B cell (primary cell): ENCODE measurements around the gene ARGLU1. TPM values are rescaled to one million over a fixed set of nuclear protein-coding genes. Genes with fewer than 3 reads are reported as not detected.

Experiments used
- ATAC-seq: fragments of 200-7000 bp; cut with Tn5 transposase; one replicate; pipeline ENCODE4 v1.10.0; 2021; ENCODE audit warnings: low read depth, mild to moderate bottlenecking, moderate number of reproducible peaks, moderate library complexity
- CTCF ChIA-PET: fragments of 350-600 bp; sonication (Branson Sonifier 250); formaldehyde crosslinking; loops from one replicate; lab custom pipeline; 2021; ENCODE audit warnings: antibody characterized with exemption, inconsistent platforms; lab: Charles Lee
- POLR2A ChIA-PET: fragments of 350-600 bp; sonication (Branson Sonifier 250); formaldehyde crosslinking; loops from one replicate; lab custom pipeline; 2021; ENCODE audit warnings: antibody characterized with exemption; lab: Charles Lee
- DNase-seq: peaks from one replicate; pipeline ENCODE4 v3.0.0; 2013
- H2AFZ ChIP-seq: 2 replicates; pipeline ENCODE4 v1.6.1; 2012; ENCODE audit warnings: mild to moderate bottlenecking, low read depth, low read length; ENCODE audit not compliant: insufficient read depth, poor library complexity, severe bottlenecking
- H3K27ac ChIP-seq, 2 donors: 1 replicate in 1 of 2; 2 replicates in 1 of 2; pipeline ENCODE4 v1.5.1; 2012 to 2013; ENCODE audit warnings: low read length in 2 of 2, mild to moderate bottlenecking in 2 of 2, moderate library complexity in 1 of 2
- H3K27me3 ChIP-seq, 4 experiments: fragments of 200-600 bp in 1 of 4; sonication (generic) in 1 of 4; replicated peaks in 1 of 4; 1 replicate in 2 of 4; 2 replicates in 2 of 4; pipeline versions ENCODE4 v1.6.1 to v1.7.0; 2013 to 2016; ENCODE audit warnings: low read length in 3 of 4, mild to moderate bottlenecking in 2 of 4, mixed read lengths in 1 of 4, moderate library complexity in 1 of 4; ENCODE audit not compliant: insufficient read depth in 4 of 4, control insufficient read depth in 3 of 4; ENCODE audit errors: control extremely low read depth in 1 of 4
- H3K36me3 ChIP-seq, 2 experiments: replicated peaks in 1 of 2; 1 replicate in 1 of 2; 2 replicates in 1 of 2; pipeline versions ENCODE4 v1.6.1 to v1.7.1; 2013; ENCODE audit warnings: low read length in 1 of 2; ENCODE audit not compliant: insufficient read depth in 2 of 2, control insufficient read depth in 1 of 2; ENCODE audit errors: control extremely low read depth in 1 of 2, extremely low read depth in 1 of 2
- H3K4me1 ChIP-seq, 2 donors: fragments of 200-600 bp in 1 of 2; sonication (generic) in 1 of 2; 1 replicate in 1 of 2; 2 replicates in 1 of 2; pipeline versions ENCODE4 v1.5.1 to v1.6.1; 2013 to 2017; ENCODE audit warnings: low read length in 2 of 2; ENCODE audit not compliant: control insufficient read depth in 2 of 2, insufficient read depth in 2 of 2
- H3K4me2 ChIP-seq: replicated peaks from 2 replicates; pipeline ENCODE3; 2012; ENCODE audit warnings: mild to moderate bottlenecking, low read depth, low read length; ENCODE audit not compliant: poor library complexity, severe bottlenecking
- H3K4me3 ChIP-seq, 5 experiments: fragments of 200-600 bp in 1 of 5; sonication (generic) in 1 of 5; 1 replicate in 3 of 5; 2 replicates in 2 of 5; pipeline versions ENCODE4 v1.5.1 to v1.7.0; 2011 to 2016; ENCODE audit warnings: low read length in 4 of 5, mild to moderate bottlenecking in 4 of 5, low read depth in 2 of 5, control low read depth in 1 of 5, moderate library complexity in 1 of 5; ENCODE audit not compliant: insufficient read depth in 1 of 5; ENCODE audit errors: control extremely low read depth in 1 of 5, extremely low read depth in 1 of 5
- H3K79me2 ChIP-seq: fragments of 200-600 bp; sonication (generic); one replicate; pipeline ENCODE4 v1.6.0; 2016; ENCODE audit warnings: low read length; ENCODE audit not compliant: control insufficient read depth, insufficient read depth
- H3K9ac ChIP-seq: fragments of 200-600 bp; sonication (generic); 2 replicates; pipeline ENCODE4 v1.6.1; 2017; ENCODE audit warnings: mild to moderate bottlenecking, low read length, moderate library complexity
- H3K9me3 ChIP-seq, 3 donors: one replicate each; pipeline versions ENCODE4 v1.6.1 to v1.7.1; 2013; ENCODE audit warnings: low read length in 2 of 3; ENCODE audit not compliant: control insufficient read depth in 2 of 3, insufficient read depth in 1 of 3; ENCODE audit errors: control extremely low read depth in 1 of 3
- H4K20me1 ChIP-seq: 2 replicates; pipeline ENCODE4 v1.6.0; 2012; ENCODE audit warnings: mild to moderate bottlenecking, low read length; ENCODE audit not compliant: insufficient read depth, control insufficient read depth, poor library complexity, severe bottlenecking
- H3K27ac Mint-ChIP-seq: one replicate; pipeline ENCODE4 v1.8.0; 2021; ENCODE audit warnings: mixed read lengths
- H3K27me3 Mint-ChIP-seq: one replicate; pipeline ENCODE4 v1.8.0; 2021; ENCODE audit warnings: mixed read lengths
- H3K4me1 Mint-ChIP-seq: one replicate; pipeline ENCODE4 v1.8.0; 2021; ENCODE audit warnings: mixed read lengths
- H3K4me3 Mint-ChIP-seq: one replicate; pipeline ENCODE4 v1.8.0; 2021; ENCODE audit warnings: mixed read lengths
- H3K9me3 Mint-ChIP-seq: one replicate; pipeline ENCODE4 v1.8.0; 2022; ENCODE audit warnings: mixed read lengths; ENCODE audit not compliant: insufficient read depth
- CTCF ChIP-seq: fragments of 200-600 bp; IDR thresholded peaks from one replicate; pipeline ENCODE4 v1.8.0; 2022; ENCODE audit warnings: antibody characterized with exemption, mild to moderate bottlenecking
- EZH2 ChIP-seq: IDR thresholded peaks from 2 replicates; pipeline ENCODE4 v1.6.1; 2012; ENCODE audit warnings: borderline replicate concordance, low read depth, mild to moderate bottlenecking, moderate library complexity, low read length; ENCODE audit not compliant: insufficient read depth, poor library complexity, severe bottlenecking
- WGBS: methylation state at CpG from one replicate; pipeline ENCODE4 v1.1.5; 2013; ENCODE audit warnings: missing lambda C conversion rate; ENCODE audit not compliant: insufficient coverage; 5-methylcytosine and 5-hydroxymethylcytosine counted together
- intact Hi-C: fragments of 100-400 bp; cut with micrococcal nuclease; formaldehyde crosslinking; loops from one replicate; pipeline ENCODE4 v1.10.0; 2022
- polyA plus RNA-seq: library from polyadenylated mRNA; depleted of rRNA; stranded (reverse); fragments of >200 nt; gene quantifications from 2 replicates; pipeline ENCODE4 v1.2.3, GENCODE V29; 2012
- total RNA-seq, 2 donors: library from RNA; stranded (reverse); fragments of 120-200 nt in 1 of 2; gene quantifications; 1 replicate in 1 of 2; 2 replicates in 1 of 2; pipeline versions ENCODE4 v1.2.3 to v1.2.4, GENCODE V29; 2013 to 2022

Gene ARGLU1
- total and polyA plus RNA-seq, 2 donors (not counting 1 experiment from before 2014, with no cell fraction given), result 170 to 261 TPM

DNA sequence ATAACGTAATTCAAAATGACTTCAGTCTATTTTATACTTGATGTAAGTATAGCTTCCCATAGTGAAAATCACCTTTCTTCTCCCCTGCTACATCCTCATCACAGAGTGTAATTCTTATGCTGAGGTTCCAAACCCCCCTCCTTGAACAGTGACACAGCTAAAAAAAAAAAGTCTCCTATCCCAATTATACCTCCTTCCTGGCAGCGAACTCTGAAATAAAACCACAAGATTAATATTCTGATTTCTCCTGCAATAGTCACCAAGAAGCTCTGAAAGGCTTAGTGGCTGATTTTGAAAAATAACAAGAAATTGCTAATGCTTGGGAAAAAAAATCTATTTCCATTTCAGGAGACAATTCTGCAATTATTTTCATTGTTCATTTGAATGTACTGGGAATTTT, 68.8 kb downstream of the ARGLU1 start:
- ChIA-PET POLR2A (no interaction called here), CTCF (no interaction called here)
- H3K27me3 ChIP-seq, result peaks cover 0 to 29% (median 10%) of the 10 kb centered on the region in 4 experiments
- Mint-ChIP-seq H3K27ac (no peak overlapping the region), H3K4me1 (peaks cover 11% of the 10 kb centered on the region), H3K27me3 (peaks cover 43% of the 10 kb centered on the region), H3K4me3 (no peak overlapping the region), H3K9me3 (no peaks in the 10 kb centered on the region)
- H3K79me2 ChIP-seq, result no peaks in the 10 kb centered on the region
- H3K4me1 ChIP-seq, result peaks cover 0 to 5% of the 10 kb centered on the region in 2 donors
- no peak overlapping the region for H3K9ac ChIP-seq
- DNase-seq (no peak), ATAC-seq (no peak)
- no peak overlapping the region for H3K4me2 ChIP-seq
- intact Hi-C loops, result no loop called here
- TF ChIP-seq EZH2 (no peak), CTCF (no peak)
- H2AFZ ChIP-seq, result no peak overlapping the region
- no peaks in the 10 kb centered on the region for H3K36me3 ChIP-seq
- H4K20me1 ChIP-seq, result no peaks in the 10 kb centered on the region
- H3K4me3 ChIP-seq, result no peak overlapping the region
- no peak overlapping the region for H3K27ac ChIP-seq
- no CpG with 5 or more reads among the region's 2 CpGs for WGBS
- no peaks in the 10 kb centered on the region for H3K9me3 ChIP-seq

DNA sequence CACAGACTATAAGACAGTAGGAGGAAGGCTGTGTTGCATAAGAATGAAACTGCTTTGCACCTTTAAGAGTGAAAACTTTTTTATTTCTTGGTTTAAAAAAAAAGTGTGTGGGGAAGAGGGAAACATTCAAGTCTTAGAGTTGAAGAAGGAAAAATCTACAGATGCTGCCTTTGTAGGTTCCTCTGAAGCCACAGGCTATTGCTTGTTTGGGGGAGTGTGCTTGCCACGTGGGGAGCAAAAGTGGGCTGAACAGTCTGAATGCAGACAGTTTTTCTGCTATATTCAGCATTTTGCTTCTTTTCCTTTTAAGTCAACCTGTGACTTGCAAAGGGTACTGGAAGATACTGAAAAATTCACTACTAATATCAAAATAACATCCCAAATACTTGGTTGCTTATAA, 69.4 kb downstream of the ARGLU1 start:
- H3K27me3 Mint-ChIP-seq, result peaks cover 48% of the 10 kb centered on the region
- Histone ChIP-seq H3K4me1 (peaks cover 4 to 10% of the 10 kb centered on the region in 2 donors), H4K20me1 (no peaks in the 10 kb centered on the region), H2AFZ (no peak overlapping the region), H3K79me2 (no peaks in the 10 kb centered on the region), H3K27me3 (peaks cover 0 to 29% (median 10%) of the 10 kb centered on the region in 4 experiments), H3K27ac (no peak overlapping the region), H3K4me2 (no peak overlapping the region), H3K36me3 (no peaks in the 10 kb centered on the region), H3K4me3 (no peak overlapping the region), H3K9ac (no peak overlapping the region), H3K9me3 (no peaks in the 10 kb centered on the region)
- H3K4me1 Mint-ChIP-seq, result peaks cover 17% of the 10 kb centered on the region
- POLR2A ChIA-PET, result no interaction called here
- intact Hi-C loops, result no loop called here
- CTCF ChIA-PET, result no interaction called here
- no peak for DNase-seq
- H3K4me3 Mint-ChIP-seq, result no peak overlapping the region
- TF ChIP-seq CTCF (no peak), EZH2 (no peak)
- H3K9me3 Mint-ChIP-seq, result no peaks in the 10 kb centered on the region
- no peak overlapping the region for H3K27ac Mint-ChIP-seq
- WGBS, result no CpG with 5 or more reads among the region's 1 CpG
- ATAC-seq, result no peak
